NCI-H446 treated with DMSO at 0.1 percent for 48 hours (cell line): Measurements from ENCODE around the gene HDDC3.

Experiments used
- DNase-seq: peaks from one replicate; lab custom pipeline; 2025; lab: John Stamatoyannopoulos, UW

Gene HDDC3

DNA sequence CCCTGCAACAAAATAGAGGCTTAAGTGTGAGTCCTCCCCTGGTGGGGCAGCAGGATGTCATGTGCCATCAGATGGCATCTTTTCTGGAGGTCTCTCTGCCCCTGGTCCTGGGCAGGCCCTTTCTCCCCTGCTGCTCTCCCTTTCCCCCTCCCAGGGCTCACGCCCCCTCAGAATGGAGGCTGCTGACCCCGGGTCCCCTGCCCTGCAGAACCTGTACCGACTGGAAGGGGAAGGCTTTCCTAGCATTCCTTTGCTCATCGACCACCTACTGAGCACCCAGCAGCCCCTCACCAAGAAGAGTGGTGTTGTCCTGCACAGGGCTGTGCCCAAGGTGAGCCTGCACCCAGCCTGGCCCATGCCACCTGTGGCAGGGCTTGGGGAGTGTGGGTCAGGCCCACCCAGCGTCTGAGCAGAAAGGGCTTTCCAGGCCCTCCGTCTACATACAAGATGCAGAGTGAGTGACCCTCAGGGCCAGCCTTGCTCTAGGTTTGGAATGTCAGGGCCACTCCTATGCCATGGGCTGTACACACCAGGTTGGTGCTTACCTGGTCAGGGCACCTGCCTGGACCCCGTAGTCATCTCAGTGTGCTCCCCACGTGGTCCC lies 40.9 kb downstream of the HDDC3 start:
- DNase-seq, result no peak

DNA sequence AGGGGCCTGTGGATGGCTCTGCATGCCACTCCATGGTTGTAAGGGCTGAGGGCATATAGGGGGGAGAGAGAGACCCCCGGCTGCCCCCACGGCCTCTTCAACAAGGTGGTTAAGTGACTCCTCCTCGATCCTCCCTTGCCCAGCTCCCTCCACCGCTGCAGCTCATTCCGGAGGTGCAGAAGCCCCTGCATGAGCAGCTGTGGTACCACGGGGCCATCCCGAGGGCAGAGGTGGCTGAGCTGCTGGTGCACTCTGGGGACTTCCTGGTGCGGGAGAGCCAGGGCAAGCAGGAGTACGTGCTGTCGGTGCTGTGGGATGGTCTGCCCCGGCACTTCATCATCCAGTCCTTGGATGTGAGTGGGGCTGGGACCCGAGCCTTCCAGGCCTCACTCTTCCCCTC lies 41.5 kb downstream of the HDDC3 start:
- DNase-seq, result no peak

DNA sequence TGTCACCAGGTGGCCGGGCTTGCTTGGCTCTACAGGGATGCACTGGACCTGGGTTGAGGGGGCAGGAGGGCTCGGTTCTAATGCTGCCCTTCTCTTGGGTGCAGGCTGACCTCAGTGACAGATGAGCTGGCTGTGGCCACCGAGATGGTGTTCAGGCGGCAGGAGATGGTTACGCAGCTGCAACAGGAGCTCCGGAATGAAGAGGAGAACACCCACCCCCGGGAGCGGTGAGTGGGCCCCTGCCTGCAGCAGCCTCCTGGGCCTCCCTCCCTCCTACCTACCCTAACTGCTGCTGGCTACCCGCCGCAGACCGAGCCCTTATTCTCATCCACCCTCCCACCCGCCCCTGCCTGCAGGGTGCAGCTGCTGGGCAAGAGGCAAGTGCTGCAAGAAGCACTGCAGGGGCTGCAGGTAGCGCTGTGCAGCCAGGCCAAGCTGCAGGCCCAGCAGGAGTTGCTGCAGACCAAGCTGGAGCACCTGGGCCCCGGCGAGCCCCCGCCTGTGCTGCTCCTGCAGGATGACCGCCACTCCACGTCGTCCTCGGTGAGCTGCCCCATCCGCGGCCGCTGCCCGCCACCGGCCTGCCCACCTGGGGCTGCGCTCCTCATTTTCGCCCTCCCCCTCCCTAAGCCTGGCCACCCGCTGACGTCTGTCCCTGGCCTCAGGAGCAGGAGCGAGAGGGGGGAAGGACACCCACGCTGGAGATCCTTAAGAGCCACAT lies 42.5 kb downstream of the HDDC3 start:
- DNase-seq, result no peak

GRCh38 chr15:90889313-90889730 lies 43.0 kb downstream of the HDDC3 start:
- no peak for DNase-seq

GRCh38 chr15:90887037-90887481 lies 45.3 kb downstream of the HDDC3 start:
- DNase-seq, result no peak

GRCh38 chr15:90886291-90886614 lies 46.1 kb downstream of the HDDC3 start:
- DNase-seq, result no peak

GRCh38 chr15:90885432-90886290 lies 46.7 kb downstream of the HDDC3 start:
- DNase-seq, result no peak

DNA sequence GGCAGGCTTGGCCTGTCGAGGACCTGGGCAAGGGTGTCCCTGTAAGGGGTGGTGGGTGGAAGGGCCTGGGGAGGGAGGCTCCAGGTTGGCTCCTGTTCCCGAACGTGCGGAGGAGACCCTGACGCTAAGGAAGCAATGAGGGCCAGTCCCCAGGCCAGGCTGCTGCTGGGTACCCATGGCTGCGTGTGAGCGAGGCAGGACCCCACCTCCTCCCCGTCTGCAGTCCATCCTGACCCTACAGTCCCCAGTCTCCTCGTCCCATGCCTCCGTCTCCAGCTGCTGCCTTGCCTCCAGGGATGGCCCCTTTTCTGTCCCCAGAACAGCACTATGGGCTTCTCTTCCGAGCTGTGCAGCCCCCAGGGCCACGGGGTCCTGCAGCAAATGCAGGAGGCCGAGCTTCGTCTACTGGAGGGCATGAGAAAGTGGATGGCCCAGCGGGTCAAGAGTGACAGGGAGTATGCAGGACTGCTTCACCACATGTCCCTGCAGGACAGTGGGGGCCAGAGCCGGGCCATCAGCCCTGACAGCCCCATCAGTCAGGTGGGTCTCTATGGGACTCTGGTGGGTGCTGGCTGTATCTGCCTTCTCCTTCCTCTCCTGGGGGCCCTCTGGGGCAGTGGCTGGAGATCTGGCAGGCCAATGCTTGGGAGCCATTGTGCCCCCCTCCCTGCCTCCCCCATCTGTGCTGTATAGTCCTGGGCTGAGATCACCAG lies 47.5 kb downstream of the HDDC3 start:
- DNase-seq, result no peak

GRCh38 chr15:90883976-90884718 lies 48.2 kb downstream of the HDDC3 start, which contains the start of gene FES:
Gene FES, plus strand, starts transcription at chr15:90884504. Its CDS starts 542 bp downstream, at chr15:90885046.
- DNase-seq, result no peak

- DNase-seq, result no peak
Measured at GRCh38 chr15:90883526-90883975, 48.8 kb downstream of the HDDC3 start.

GRCh38 chr15:90882781-90883525 lies 49.4 kb downstream of the HDDC3 start:
- no peak for DNase-seq

DNA sequence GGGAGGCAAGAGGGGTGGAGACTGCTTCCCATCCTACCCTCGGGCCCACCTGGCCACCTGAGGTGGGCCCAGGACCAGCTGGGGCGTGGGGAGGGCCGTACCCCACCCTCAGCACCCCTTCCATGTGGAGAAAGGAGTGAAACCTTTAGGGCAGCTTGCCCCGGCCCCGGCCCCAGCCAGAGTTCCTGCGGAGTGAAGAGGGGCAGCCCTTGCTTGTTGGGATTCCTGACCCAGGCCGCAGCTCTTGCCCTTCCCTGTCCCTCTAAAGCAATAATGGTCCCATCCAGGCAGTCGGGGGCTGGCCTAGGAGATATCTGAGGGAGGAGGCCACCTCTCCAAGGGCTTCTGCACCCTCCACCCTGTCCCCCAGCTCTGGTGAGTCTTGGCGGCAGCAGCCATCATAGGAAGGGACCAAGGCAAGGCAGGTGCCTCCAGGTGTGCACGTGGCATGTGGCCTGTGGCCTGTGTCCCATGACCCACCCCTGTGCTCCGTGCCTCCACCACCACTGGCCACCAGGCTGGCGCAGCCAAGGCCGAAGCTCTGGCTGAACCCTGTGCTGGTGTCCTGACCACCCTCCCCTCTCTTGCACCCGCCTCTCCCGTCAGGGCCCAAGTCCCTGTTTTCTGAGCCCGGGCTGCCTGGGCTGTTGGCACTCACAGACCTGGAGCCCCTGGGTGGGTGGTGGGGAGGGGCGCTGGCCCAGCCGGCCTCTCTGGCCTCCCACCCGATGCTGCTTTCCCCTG lies 50.2 kb downstream of the HDDC3 start:
- DNase-seq, result no peak

DNA sequence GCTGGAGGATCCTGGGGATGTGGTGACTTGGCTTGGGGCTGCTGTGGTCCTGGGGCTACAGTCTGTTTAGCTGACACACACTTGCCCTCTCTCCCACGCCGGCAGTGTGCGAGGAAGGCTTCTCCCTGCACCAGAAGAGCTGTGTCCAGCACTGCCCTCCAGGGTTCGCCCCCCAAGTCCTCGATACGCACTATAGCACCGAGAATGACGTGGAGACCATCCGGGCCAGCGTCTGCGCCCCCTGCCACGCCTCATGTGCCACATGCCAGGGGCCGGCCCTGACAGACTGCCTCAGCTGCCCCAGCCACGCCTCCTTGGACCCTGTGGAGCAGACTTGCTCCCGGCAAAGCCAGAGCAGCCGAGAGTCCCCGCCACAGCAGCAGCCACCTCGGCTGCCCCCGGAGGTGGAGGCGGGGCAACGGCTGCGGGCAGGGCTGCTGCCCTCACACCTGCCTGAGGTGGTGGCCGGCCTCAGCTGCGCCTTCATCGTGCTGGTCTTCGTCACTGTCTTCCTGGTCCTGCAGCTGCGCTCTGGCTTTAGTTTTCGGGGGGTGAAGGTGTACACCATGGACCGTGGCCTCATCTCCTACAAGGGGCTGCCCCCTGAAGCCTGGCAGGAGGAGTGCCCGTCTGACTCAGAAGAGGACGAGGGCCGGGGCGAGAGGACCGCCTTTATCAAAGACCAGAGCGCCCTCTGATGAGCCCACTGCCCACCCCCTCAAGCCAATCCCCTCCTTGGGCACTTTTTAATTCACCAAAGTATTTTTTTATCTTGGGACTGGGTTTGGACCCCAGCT lies 51.0 kb downstream of the HDDC3 start:
- DNase-seq, result no peak

DNA sequence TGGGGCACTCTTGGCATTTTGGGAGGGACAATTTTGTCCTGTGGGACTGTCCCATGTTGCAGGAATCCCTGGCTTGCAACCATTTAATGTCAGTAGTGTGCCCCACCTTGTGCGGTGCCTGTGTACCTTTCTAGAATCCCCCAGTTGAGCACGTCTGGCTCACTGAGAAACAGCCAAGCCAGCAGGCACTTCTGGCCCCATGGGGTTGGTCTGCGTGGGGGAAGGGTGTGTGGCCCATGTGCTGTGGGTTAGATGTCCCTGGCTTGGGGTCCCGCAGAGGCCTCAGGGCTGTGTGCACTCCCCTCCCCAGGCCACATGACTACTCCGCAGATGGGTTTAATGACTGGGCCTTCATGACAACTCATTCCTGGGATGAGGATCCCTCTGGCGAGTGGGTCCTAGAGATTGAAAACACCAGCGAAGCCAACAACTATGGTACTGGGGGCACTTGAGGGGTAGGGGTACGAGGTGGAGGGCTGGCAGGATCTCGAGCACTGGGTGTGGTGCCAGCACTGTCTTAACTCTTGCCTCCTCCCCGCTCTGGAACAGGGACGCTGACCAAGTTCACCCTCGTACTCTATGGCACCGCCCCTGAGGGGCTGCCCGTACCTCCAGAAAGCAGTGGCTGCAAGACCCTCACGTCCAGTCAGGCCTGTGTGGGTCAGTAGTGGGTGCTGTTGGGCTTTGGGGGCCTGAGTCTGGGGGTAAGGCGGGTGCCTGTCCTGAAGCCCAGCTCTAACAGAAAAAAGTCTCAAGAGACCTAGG lies 51.8 kb downstream of the HDDC3 start:
- DNase-seq, result no peak
